NCI-H1092 treated with DMSO at 0.1 percent for 48 hours (cell line): ENCODE data around the gene PHYHIPL.
"Not testable (repeated sequence)": the region's sequence is repeated elsewhere in the genome, so short reads cannot be mapped to it uniquely, and the experiment has no call there.

Experiments
- DNase-seq: peaks from one replicate; lab custom pipeline; 2025; lab: John Stamatoyannopoulos, UW

The PHYHIPL gene

DNA sequence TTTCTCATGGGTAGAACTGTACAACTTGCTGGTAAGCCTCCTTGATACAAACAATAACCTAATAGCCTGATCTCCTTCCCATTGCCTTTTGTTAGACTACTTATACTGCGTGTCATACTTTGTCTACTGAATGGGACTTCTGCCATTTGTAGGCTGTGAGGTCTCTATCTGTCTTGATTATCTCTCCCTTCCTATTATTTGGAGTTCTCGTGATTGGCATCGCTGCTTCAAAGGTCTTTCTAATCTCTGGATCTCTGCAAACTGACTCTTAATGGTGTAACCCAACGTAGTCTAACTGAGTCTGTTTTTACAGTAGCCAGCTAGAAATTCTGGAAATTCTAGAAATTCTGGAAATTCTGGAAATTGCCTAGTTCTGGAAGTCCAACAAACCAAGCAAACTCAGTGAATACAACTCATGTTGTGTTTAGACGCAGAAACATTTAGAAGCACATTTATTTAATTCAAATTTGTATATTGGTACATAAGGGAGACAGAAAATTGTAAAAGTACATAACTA lies 29.8 kb downstream of the PHYHIPL start:
- no peak for DNase-seq

DNA sequence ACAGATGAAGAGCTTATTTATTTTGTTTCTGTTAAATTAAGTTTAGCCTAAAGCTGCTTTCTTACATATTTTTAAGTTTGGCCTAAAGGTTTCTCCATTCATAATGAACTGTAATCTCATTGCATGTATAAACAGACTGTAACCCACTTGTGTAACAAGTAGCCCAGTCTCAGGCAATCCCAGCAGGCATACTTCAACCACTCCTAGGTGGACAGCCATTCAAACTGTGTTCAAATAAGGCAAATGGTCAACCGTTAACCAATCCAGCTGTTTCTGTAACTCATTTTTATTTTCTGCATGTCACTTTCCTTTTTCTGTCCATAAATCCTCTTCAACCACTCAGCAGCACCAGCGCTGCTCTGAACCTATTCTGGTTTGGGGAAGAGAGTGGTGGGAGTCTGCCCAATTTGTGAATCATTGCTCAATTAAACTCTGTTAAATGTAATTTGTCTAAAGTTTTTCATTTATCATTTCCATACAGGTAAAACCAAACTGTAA lies 35.9 kb downstream of the PHYHIPL start:
- DNase-seq = no peak

DNA sequence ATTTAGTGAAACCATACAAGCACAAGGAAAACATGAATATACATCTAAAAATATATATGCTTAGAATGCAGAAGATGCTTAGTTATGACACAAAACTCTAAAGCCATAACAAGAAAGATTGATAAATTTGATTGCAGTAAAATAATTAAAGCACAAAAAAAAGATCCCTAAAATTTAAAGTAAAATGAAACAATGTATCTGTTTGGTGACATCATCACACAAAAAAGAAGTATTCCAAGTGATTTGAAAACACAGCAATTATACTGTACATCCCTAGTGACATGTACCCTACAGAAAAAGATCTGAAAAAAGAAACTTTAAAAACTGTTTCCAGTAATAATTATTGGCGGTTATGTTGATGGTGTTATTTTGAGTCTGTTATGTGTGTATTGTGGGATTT lies 37.7 kb downstream of the PHYHIPL start:
- no peak for DNase-seq

DNA sequence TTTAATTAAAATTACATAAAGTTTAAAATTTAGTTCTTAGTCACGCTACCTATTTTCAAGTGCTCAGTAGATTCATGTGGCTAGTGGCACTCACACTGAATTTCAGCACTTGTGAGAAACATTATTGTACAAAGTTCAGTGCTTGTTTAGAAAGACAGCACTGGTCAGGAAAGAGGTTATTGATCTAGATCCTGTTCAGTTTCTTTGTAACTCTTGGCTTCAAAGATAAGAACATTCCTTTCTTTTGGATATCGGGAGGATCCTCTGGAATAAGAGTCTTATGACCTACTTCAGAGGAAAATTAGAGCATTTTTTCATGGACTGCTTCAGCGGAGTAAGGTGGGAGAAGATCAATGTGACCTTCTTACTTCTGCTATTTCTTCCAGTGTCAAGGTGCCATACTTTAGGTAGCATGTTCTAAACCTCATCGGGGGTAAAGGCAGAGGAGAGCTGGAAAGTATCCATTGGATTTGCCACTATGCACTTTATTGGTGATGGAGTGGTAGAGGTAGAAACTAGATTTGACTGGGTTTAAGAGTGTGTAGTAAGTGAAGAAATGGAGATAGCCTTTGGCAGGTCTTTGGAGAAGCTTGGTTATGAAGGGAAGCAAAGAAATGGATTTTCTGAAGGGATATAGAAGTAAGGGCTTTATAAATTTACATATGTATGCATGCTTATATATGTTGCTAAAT lies 39.9 kb downstream of the PHYHIPL start:
- DNase-seq = no peak

DNA sequence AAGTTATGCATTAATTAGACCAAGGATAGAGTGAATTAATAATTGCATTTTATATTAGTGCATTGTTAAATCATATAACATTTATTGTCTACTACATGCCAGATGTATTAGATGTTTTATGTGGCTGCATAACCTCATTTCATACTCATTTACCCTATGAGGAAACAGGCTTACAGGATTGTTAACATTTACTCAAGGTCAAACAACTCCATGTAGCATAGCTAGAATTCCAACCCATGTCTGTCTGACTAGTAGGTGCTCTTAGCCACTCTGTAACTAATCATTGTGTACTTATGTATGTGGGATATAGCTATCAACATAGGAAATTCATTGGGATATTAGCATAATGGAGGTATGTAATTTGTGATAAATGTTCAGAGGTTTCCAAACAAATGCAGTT lies 46.3 kb downstream of the PHYHIPL start:
- no peak for DNase-seq

DNA sequence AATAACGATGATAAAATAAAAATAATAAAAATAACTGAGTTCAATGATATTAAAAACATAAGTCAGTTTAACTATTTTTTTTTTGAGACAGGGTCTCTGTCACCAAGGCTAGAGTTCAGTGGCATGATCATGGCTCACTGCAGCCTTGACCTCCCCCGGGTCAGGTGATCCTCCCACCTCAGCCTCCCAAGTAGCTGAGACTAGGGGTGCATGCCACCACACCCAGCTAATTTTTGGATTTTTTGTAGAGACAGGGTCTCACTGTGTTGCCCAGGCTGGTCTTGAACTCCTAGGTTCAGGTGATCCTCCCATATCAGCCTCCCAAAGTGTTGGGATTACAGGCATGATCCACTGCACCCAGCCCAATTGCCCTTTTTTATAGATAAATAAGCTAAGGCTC lies 47.2 kb downstream of the PHYHIPL start:
- not testable (repeated sequence) for DNase-seq

DNA sequence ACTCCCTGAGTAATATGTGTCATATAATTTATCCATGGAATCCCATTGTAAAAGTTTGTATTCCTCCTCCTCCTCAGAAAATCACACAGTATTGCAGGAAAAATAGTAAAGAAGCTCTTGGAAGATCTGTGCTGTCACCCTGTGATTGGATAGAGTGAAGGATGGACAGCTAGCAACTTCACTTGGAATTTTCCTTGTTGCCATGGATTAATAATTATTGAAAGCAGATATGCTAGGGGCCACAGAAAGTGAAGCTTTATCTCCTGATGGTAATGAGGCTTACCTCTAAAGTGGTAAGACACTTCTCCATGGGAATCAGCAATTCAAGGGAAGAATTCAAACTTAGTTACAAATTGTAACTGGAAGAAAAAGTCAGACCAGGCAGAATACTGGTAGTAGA lies 48.8 kb downstream of the PHYHIPL start:
- no peak for DNase-seq

DNA sequence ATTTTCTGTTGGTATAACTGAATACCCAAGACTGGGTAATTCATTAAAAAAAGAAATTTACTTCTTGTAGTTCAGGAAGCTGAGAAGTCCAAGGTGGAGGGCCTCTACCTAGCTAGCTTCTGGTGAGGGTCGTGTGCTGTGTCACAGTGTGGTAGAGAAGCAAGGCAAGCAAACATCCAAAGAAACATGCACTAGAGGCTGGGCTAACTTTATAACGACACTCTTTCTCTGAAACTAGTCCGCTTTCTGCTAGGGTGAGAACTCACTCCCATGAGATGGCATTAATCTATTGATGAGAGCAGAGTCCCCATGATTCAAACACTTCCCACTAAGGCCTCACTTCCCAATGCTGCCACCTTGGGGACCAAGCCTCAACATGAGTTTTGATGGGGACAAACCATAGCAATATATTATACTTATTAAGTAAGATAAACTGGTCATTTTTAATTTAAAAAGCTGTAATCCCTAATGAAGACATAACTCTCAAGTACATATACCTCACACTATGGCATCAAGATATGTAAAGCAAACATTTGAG lies 50.8 kb downstream of the PHYHIPL start:
- no peak for DNase-seq

DNA sequence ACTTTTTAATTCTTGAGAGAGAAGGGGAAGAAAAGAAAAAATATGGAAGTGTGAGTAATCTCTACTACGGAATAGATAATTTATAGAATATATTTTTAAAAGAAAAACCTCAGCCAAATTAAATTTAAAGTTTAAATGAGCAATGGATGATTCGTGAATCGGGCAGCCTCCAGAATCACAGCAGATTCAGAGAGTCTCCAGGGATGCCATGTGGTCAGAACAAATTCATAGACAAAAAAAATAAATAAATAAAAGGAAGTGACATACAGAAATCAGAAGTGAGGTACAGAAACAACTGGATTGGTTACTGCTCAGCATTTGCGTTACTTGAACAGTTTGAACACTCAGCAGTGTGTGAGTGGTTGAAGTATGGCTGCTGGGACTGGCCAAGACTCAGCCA lies 53.0 kb downstream of the PHYHIPL start:
- DNase-seq = no peak

DNA sequence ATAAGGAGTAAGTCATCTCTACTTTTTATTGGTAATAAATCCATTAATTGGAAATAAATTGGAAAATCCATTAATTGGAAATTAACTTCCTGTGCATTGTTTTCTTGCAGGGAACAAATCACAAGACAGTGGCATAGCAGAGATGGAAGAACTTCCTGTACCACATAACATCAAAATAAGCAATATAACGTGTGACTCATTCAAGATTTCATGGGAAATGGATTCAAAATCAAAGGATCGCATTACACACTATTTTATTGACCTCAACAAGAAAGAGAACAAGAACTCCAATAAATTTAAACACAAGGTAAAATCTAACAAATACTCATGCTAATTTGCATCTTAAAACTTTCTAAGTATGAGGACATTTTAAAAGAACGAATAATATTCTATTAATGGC lies 57.8 kb downstream of the PHYHIPL start:
- DNase-seq = no peak

DNA sequence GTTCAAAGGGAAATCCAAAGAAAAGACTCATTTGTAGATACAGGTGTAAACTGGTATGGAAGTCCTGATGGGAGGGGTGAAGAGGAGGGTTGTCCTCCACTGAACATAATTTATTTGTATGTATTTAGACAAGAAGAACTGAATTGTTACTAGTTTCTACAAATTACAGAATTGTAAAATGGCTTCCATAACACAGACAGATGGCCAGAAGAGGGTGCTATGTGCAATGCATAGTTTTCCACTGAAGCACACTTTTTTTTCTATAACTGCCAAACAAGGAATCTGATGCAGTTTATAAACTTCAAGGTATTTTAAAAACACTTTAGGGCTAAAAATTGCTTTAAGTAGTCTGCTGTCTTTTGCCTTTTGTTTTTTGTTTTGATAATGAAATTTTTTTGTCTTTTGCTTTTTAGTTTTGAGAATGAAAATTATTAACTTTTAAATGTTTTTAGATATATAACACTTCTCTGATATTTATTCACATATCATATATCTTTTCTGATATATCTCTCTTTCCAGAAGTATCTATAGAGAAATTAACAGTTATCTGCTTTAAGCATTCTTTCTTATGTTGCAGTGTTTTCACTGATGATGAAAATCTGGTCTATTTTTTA lies 58.5 kb downstream of the PHYHIPL start:
- DNase-seq = peak; percentile 6

DNA sequence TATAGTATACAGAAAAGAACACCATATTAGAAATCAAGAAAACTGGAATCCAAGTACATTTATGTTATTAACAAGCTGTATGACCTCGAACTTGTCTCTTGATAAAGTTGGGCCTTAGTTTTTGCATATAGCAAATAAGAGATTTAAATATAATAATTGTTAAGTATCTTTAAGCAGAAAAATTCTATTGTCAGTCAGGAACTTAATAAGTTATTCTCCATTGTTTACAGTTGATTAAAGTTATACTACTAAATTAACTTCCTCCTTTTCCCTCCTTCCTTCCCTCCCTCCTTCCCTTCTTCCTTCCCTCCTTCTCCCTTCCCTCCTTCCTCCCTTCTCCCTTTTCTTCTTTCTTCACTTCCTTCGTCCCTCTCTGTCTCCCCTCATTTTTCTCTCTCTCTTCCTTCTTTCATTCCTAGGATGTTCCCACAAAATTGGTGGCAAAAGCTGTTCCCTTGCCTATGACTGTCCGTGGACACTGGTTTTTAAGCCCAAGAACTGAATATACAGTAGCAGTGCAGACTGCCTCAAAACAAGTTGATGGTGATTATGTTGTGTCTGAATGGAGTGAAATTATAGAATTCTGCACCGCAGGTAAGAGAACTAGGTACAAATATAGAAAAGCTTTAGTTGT lies 59.7 kb downstream of the PHYHIPL start:
- no peak for DNase-seq

DNA sequence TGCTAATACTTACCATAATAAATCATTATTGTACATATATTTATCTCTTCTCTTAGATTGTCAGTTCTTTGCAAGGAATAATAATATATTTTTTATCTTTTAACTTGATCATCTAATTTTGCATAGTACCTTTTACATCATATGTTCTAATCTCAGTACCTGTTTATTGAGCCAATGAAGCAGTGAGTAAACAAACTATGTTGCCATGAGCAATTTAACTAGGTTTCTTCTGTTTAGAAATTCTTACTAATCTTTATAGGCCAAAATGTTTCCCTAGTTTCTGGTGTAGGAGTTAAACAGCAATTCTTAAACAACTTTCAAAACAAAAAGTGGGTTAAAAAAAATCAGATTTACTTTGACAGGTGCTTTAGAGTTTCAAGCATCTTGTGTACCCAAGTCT lies 61.3 kb downstream of the PHYHIPL start:
- DNase-seq = no peak

DNA sequence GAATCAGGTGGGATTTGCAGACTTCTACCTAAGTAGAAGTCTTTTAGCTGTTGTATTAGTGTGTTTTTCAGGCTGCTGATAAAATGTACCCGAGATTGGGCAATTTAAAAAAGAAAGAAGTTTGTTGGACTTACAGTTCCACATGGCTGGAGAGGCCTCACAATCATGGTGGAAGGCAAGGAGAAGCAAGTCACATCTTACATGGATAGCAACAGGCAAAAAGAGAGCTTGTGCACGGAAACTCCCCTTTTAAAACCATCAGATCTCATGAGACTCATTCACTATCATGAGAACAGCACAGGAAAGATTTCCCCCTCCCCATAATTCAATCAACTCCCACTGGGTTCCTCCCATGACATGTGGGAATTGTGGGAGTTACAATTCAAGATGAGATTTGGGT lies 62.7 kb downstream of the PHYHIPL start:
- DNase-seq = not testable (repeated sequence)

DNA sequence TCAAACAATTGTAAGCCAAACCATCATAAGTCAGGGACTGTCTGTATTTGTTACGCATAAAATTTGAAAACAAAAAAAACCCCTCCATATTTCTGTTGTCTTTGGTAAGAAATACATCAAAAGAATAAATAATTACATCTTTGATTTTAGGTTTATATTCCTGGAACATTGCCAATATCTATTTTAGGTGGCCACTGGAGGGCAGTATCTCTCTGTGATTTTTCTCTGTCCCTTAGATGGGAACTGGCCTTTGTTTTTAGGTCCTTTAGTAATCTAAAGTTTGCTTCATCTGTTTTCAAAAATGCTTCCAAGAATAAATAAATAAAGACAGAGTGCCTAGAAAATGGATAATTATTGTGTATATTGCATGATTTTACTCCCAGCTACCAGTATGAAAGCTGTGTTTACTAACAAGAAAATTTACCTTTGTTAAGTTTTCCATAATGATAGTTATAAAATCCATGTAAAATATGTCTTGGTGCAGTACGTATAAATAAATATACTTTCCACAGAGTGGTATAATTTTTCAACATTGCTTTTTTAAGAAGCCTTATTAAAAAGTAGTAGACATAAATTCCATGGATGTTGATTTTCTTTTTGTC lies 64.2 kb downstream of the PHYHIPL start:
- peak; percentile 38 for DNase-seq

DNA sequence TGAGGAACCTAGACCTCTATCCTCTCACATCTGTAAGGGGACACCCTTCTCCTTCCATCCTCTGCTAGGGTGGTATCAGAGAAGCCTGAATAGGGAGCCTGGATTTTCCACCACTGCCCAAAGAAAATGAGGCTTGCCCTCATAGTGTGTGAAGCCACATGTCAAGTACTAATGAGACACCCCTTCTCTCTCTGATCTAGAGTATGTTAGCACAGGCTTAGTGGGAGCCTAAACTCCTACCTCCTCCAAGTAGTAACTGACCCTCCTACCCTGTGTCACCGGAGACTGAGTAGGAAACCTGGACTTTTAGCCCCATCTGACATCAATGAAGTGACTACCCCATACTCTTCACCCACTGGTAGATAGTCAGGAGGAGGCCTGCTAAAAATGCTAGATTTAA lies 65.6 kb downstream of the PHYHIPL start:
- no peak for DNase-seq

DNA sequence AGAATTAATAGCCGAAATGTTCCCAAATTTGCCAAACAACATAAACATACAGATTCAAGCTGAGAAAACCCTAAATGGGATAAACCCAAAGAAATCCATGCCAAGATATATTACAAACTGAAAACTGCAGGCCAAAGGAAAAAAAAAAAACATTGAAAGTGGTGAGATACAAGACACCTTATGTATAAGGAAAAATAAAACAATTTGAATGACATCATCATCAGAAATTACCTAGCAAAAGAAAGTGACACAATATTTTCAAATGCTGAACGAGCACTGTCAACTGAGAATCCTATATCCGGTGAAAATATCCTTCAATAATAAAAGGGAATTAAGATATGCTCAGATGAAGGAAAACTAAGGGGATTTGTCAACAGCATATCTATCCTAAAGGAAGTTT lies 66.5 kb downstream of the PHYHIPL start:
- no peak for DNase-seq

DNA sequence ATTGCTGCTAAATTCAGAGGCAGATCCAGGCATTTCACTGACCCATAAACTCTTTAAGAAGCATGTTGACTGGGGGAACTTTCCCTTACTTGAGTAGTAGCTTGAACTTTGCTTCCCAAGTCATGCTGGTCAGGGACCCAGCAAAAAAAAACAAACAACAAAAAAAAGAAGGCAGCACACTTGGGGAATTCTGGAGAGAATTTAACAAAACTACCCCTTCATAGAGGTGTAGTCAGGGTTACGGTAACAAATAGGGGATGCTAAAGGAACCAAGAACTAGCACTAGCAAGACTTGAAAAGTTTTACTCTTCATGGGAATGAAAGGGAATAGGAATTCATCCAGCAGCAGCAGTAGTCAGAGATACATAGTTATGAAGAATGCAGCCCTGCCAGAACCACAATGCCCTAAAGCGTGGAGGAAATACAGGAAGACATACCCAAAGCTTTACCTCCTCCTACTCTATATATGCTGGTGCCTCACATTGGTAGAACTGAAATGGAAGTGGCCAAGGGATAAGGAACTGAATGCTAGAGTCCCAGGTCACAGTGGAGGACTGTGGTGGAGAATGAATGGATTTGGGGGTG lies 67.3 kb downstream of the PHYHIPL start:
- DNase-seq = no peak

DNA sequence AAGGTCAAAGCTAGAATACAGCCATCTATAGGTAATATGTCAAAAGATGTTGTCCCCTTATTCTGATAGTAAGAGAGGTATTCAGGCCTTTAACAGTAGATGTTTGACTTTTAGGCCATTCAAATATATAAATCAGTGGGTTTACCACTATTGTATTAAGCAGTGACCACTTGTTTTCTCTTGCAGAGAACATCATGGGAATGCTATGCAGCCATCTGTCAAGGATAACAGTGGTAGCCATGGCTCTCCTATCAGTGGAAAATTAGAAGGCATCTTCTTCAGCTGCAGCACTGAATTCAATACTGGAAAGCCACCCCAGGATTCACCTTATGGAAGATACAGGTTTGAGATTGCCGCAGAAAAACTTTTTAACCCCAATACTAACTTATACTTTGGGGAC lies 68.4 kb downstream of the PHYHIPL start:
- DNase-seq = no peak

DNA sequence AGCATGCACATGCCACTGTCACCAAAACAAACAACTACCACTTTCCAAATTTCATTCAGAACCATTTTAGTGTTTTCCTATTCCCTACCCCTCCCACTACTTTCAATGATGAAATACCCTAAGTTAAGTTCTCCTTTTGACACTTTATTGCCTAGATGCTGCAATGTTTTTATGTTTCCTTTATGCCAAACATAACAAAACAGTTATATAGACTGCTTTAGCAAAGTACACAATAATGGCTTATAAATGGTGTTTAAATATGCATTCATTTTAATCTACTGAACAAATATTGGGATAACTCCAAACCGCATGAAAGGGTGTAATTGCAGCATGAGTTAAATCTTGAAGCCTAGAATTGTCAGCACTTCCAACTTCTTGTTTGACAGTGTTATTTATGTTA lies 69.2 kb downstream of the PHYHIPL start:
- no peak for DNase-seq

DNA sequence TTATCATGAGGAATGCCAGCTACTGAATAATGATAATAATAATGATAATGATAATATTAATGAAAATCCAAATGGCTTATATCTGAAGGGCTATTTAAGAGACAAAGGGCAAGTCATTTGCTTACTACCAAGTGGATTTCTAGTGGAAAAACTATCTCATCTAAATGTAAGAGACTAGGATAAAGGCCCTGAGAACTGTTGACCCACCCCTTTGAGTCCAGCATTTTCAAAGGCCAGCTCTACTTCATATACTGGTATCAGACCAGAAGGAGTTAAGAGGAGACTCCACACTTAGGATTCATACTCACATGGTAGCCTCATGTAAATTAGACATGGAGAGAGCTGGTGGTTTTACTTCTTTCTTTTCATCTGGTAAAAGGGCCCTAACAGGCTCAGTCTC lies 76.0 kb downstream of the PHYHIPL start:
- no peak for DNase-seq

DNA sequence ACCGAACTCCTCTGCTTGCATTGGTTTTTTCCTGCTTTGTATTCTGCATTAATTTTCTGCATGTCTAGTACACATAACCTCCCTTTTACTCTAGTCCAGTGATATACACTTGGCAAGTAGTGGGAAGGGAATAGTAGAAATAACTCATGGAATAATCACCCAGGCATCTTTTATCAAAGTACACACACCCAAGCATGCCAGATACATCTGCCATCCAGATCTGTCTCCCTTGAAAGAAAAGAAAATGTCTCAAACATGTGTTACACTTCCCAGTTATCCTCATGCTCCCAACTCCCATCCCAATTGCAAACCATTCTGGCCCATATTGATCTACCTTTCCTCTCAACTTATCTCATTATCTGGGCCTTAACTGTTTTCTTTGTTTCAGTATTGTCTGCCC lies 79.0 kb downstream of the PHYHIPL start:
- no peak for DNase-seq
